OCI-LY1 (cell line): ENCODE results near the gene CASZ1.

Experiments used
- H2AFZ ChIP-seq: fragments of 200-600 bp; sonication (generic), shearing (Covaris generic); 2 replicates; pipeline ENCODE4 v1.6.0; 2014; ENCODE audit warnings: antibody characterized with exemption, mild to moderate bottlenecking, low read length
- H3F3A ChIP-seq: fragments of 200-600 bp; sonication (generic), shearing (Covaris generic); 2 replicates; pipeline ENCODE4 v1.6.0; 2014; ENCODE audit warnings: mild to moderate bottlenecking, antibody characterized with exemption, low read length, moderate library complexity; ENCODE audit not compliant: insufficient read depth
- H3K27ac ChIP-seq: fragments of 200-600 bp; sonication (generic); 2 replicates; pipeline ENCODE4 v1.5.1; 2014; ENCODE audit warnings: low read length, mixed run types, mild to moderate bottlenecking, low read depth; ENCODE audit not compliant: poor library complexity, severe bottlenecking
- H3K27me3 ChIP-seq: fragments of 200-600 bp; sonication (generic); 2 replicates; pipeline ENCODE4 v1.6.0; 2014; ENCODE audit warnings: antibody characterized with exemption, mild to moderate bottlenecking, low read length, moderate library complexity; ENCODE audit not compliant: insufficient read depth
- H3K36me3 ChIP-seq: fragments of 200-600 bp; sonication (generic); 2 replicates; pipeline ENCODE4 v1.6.1; 2014; ENCODE audit warnings: mild to moderate bottlenecking, antibody characterized with exemption, low read length, moderate library complexity, mixed read lengths; ENCODE audit not compliant: insufficient read depth
- H3K4me1 ChIP-seq: fragments of 200-600 bp; sonication (generic); 2 replicates; pipeline ENCODE4 v1.5.1; 2014; ENCODE audit warnings: mild to moderate bottlenecking, low read length, moderate library complexity; ENCODE audit not compliant: insufficient read depth, severe bottlenecking
- H3K4me2 ChIP-seq: fragments of 200-600 bp; sonication (generic), shearing (Covaris generic); 2 replicates; pipeline ENCODE4 v1.6.1; 2014; ENCODE audit warnings: low read length
- H3K4me3 ChIP-seq: fragments of 200-600 bp; sonication (generic); 2 replicates; pipeline ENCODE4 v1.5.1; 2014; ENCODE audit warnings: low read length, low read depth, mild to moderate bottlenecking, mixed read lengths; ENCODE audit not compliant: poor library complexity, severe bottlenecking
- H3K79me2 ChIP-seq: fragments of 200-600 bp; shearing (Covaris generic); 2 replicates; pipeline ENCODE4 v1.6.1; 2016; ENCODE audit warnings: mixed run types, low read length, mixed read lengths; ENCODE audit not compliant: insufficient read depth
- H3K9ac ChIP-seq: fragments of 200-600 bp; sonication (generic), shearing (Covaris generic); 2 replicates; pipeline ENCODE4 v1.6.1; 2014; ENCODE audit warnings: mild to moderate bottlenecking, low read length, mixed read lengths
- H3K9me2 ChIP-seq: fragments of 200-600 bp; sonication (generic), shearing (Covaris generic); 2 replicates; pipeline ENCODE4 v1.6.1; 2014; ENCODE audit warnings: low read depth, mild to moderate bottlenecking, low read length, mixed read lengths
- H3K9me3 ChIP-seq: fragments of 200-600 bp; shearing (Covaris generic); 2 replicates; pipeline ENCODE4 v1.6.1; 2014; ENCODE audit warnings: low read length, mixed read lengths
- H4K20me1 ChIP-seq: fragments of 200-600 bp; sonication (generic), shearing (Covaris generic); 2 replicates; pipeline ENCODE4 v1.6.0; 2016; ENCODE audit warnings: mild to moderate bottlenecking, low read length; ENCODE audit not compliant: insufficient read depth
- EZH2 ChIP-seq: fragments of 200-600 bp; sonication (generic), shearing (Covaris generic); IDR thresholded peaks from 2 replicates; pipeline ENCODE4 v1.8.0; 2017; ENCODE audit warnings: borderline replicate concordance, mixed run types, mild to moderate bottlenecking, antibody characterized with exemption, low read length, moderate library complexity, mixed read lengths
- TF ChIP-seq, protein P1 (sequence below): fragments of 200-600 bp; sonication (generic), shearing (Covaris generic); IDR thresholded peaks from 2 replicates; pipeline ENCODE4 v1.5.1; 2017; ENCODE audit warnings: mild to moderate bottlenecking, antibody characterized with exemption, low read length, moderate library complexity, mixed read lengths

CASZ1 gene

DNA sequence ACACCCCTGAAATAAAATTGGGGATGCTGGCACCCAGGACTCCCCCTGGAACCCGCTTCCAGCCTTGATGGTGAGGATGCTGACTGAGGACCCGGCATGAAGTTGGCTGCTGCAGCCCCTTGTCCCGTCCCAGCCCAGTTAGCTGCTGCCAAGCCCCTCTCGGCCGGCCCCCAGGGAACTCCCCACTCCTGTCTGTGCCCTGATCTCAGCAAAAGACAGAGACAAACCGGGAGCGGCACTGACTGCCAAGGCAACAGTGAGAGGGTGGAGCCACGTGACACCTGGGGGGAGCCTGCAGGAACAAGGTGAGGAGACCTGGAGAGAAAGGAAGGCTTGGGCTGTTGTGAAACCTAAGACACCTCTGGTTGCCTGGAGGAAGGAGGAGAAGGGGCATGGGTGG is 24.7 kb downstream of the CASZ1 start:
- Histone ChIP-seq H3F3A (no peaks in the 10 kb centered on the region), H3K4me3 (no peak overlapping the region), H3K4me2 (no peak overlapping the region), H3K9me2 (no peaks in the 10 kb centered on the region), H4K20me1 (no peaks in the 10 kb centered on the region), H3K79me2 (no peaks in the 10 kb centered on the region), H3K27me3 (peaks cover 7% of the 10 kb centered on the region; the same call in 1 of the 2 replicates), H3K9me3 (no peaks in the 10 kb centered on the region), H2AFZ (no peak overlapping the region), H3K27ac (no peak overlapping the region), H3K4me1 (no peaks in the 10 kb centered on the region), H3K9ac (no peak overlapping the region), H3K36me3 (no peaks in the 10 kb centered on the region)
- TF ChIP-seq EZH2: no peak
- TF ChIP-seq, protein P1, sequence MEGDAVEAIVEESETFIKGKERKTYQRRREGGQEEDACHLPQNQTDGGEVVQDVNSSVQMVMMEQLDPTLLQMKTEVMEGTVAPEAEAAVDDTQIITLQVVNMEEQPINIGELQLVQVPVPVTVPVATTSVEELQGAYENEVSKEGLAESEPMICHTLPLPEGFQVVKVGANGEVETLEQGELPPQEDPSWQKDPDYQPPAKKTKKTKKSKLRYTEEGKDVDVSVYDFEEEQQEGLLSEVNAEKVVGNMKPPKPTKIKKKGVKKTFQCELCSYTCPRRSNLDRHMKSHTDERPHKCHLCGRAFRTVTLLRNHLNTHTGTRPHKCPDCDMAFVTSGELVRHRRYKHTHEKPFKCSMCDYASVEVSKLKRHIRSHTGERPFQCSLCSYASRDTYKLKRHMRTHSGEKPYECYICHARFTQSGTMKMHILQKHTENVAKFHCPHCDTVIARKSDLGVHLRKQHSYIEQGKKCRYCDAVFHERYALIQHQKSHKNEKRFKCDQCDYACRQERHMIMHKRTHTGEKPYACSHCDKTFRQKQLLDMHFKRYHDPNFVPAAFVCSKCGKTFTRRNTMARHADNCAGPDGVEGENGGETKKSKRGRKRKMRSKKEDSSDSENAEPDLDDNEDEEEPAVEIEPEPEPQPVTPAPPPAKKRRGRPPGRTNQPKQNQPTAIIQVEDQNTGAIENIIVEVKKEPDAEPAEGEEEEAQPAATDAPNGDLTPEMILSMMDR: no peak

GRCh38 chr1:10768552-10768951 is 27.9 kb downstream of the CASZ1 start:
- TF ChIP-seq, protein P1: no peak
- no peak for TF ChIP-seq EZH2
- no peak overlapping the region for H3K4me3 ChIP-seq

GRCh38 chr1:10767282-10767681 is 29.2 kb downstream of the CASZ1 start:
- Histone ChIP-seq H3F3A (no peaks in the 10 kb centered on the region), H3K4me3 (no peak overlapping the region), H3K79me2 (no peaks in the 10 kb centered on the region), H2AFZ (no peak overlapping the region), H3K36me3 (no peaks in the 10 kb centered on the region), H3K9me2 (no peaks in the 10 kb centered on the region), H3K9ac (no peak overlapping the region), H3K27me3 (peaks cover 2% of the 10 kb centered on the region; the same call in 1 of the 2 replicates), H3K4me2 (no peak overlapping the region), H4K20me1 (no peaks in the 10 kb centered on the region), H3K4me1 (no peaks in the 10 kb centered on the region), H3K27ac (no peak overlapping the region), H3K9me3 (no peaks in the 10 kb centered on the region)
- no peak for TF ChIP-seq EZH2
- TF ChIP-seq, protein P1: no peak

More at GRCh38 chr1:10768552-10768951, 27.9 kb downstream of the CASZ1 start:
- H3K9me3 ChIP-seq: no peaks in the 10 kb centered on the region
- H3K4me2 ChIP-seq: no peak overlapping the region
- no peak overlapping the region for H3K9ac ChIP-seq
- H4K20me1 ChIP-seq: no peaks in the 10 kb centered on the region
- H3F3A ChIP-seq: no peaks in the 10 kb centered on the region
- no peak overlapping the region for H2AFZ ChIP-seq
- no peaks in the 10 kb centered on the region for H3K36me3 ChIP-seq
- H3K9me2 ChIP-seq: no peaks in the 10 kb centered on the region
- peaks cover 7% of the 10 kb centered on the region; the same call in 1 of the 2 replicates for H3K27me3 ChIP-seq
- H3K79me2 ChIP-seq: no peaks in the 10 kb centered on the region
- no peak overlapping the region for H3K27ac ChIP-seq
- no peaks in the 10 kb centered on the region for H3K4me1 ChIP-seq
